A673 (cell line): ENCODE measurements around the gene CPT1C. TPM values are rescaled to one million over a fixed set of nuclear protein-coding genes. Genes with fewer than 3 reads are reported as not detected.

Experiments
- BruUV-seq: library from RNA; stranded (reverse); fragments of 400-500 nt; replicated peaks from 2 replicates; lab custom pipeline; 2021; lab: Mats Ljungman, UMichigan
- CTCF ChIA-PET: fragments of 300-600 bp; sonication (Branson Sonifier 250); formaldehyde crosslinking; loops from one replicate; lab custom pipeline; 2022; ENCODE audit warnings: antibody characterized with exemption; lab: Charles Lee
- POLR2A ChIA-PET: fragments of 300-600 bp; sonication (Branson Sonifier 250); formaldehyde crosslinking; loops from one replicate; lab custom pipeline; 2022; ENCODE audit warnings: antibody characterized with exemption; ENCODE audit not compliant: low non-redundant PET; lab: Charles Lee
- DNase-seq: peaks from one replicate; pipeline ENCODE4 v3.0.0-alpha.2; 2015; ENCODE audit warnings: low spot score
- H3K27ac ChIP-seq: fragments of 200-600 bp; sonication (generic); 2 replicates; pipeline ENCODE4 v1.5.1; 2016; ENCODE audit warnings: mixed run types, low read depth, mild to moderate bottlenecking, mixed read lengths, antibody characterized with exemption, low read length; ENCODE audit not compliant: poor library complexity, severe bottlenecking
- H3K27me3 ChIP-seq: fragments of 200-600 bp; sonication (generic); replicated peaks from 2 replicates; pipeline ENCODE4 v1.6.1; 2017; ENCODE audit warnings: mixed run types, low read depth, mild to moderate bottlenecking, mixed read lengths, antibody characterized with exemption, low read length; ENCODE audit not compliant: insufficient read depth, poor library complexity
- H3K36me3 ChIP-seq: fragments of 200-600 bp; sonication (generic); 2 replicates; pipeline ENCODE4 v1.6.1; 2016; ENCODE audit warnings: mixed run types, mild to moderate bottlenecking, mixed read lengths, antibody characterized with exemption, low read length; ENCODE audit not compliant: insufficient read depth, poor library complexity, severe bottlenecking
- H3K4me1 ChIP-seq: fragments of 200-600 bp; sonication (generic); 2 replicates; pipeline ENCODE4 v1.6.1; 2017; ENCODE audit warnings: mixed run types, mild to moderate bottlenecking, mixed read lengths, antibody characterized with exemption, low read length; ENCODE audit not compliant: insufficient read depth, poor library complexity, severe bottlenecking
- H3K4me3 ChIP-seq: fragments of 200-600 bp; sonication (generic); 2 replicates; pipeline ENCODE4 v1.5.1; 2016; ENCODE audit warnings: low read depth, mixed run types, mild to moderate bottlenecking, mixed read lengths, low read length; ENCODE audit not compliant: poor library complexity, severe bottlenecking
- H3K9me3 ChIP-seq: fragments of 200-600 bp; sonication (generic); 2 replicates; pipeline ENCODE4 v1.6.1; 2016; ENCODE audit warnings: mixed run types, low read depth, mild to moderate bottlenecking, mixed read lengths, antibody characterized with exemption, low read length; ENCODE audit not compliant: poor library complexity, severe bottlenecking
- EZH2 ChIP-seq: fragments of 200-600 bp; sonication (generic); IDR thresholded peaks from 2 replicates; pipeline ENCODE4 v1.6.1; 2017; ENCODE audit warnings: borderline replicate concordance, low read depth, mild to moderate bottlenecking, mixed read lengths, antibody characterized with exemption, low read length; ENCODE audit not compliant: poor library complexity, severe bottlenecking
- intact Hi-C: fragments of 100-400 bp; cut with micrococcal nuclease; formaldehyde crosslinking; loops from one replicate; pipeline ENCODE4 v1.10.0; 2022; ENCODE audit not compliant: unreplicated experiment
- total RNA-seq: library from RNA; stranded (reverse); gene quantifications from 2 replicates; pipeline ENCODE4 v1.2.3, GENCODE V29; 2021
- TF ChIP-seq, protein P1 (sequence below): fragments of 300-800, 200-600 bp; sonication (generic); conservative IDR thresholded peaks from 2 replicates; pipeline ENCODE4 v1.5.1; 2017; ENCODE audit warnings: low read depth, mild to moderate bottlenecking, antibody characterized with exemption, low read length, moderate library complexity, mixed read lengths

The CPT1C gene
- total RNA-seq, 1 experiment from 2014 or later: 23.3 TPM

DNA sequence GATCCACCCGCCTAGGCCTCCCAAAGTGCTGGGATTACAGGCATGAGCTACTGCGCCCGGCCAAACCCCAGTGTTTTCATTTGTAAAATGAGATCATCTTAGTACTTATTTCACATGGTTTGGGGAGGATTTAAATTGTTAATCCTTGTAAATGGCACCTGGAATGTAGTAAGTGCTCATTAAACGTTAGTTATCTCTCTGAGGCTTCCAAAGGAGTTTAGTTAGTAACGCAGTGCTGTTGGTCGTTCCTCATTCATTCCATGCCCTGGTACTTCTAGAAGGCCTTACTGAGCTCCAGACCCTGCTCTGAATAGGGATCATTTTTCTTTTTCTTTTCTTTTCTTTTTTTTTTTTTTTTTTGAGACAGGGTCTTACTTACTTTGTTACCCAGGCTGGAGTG, 5.2 kb downstream of the CPT1C start:
- H3K27ac ChIP-seq: no peak overlapping the region
- TF ChIP-seq, protein P1, sequence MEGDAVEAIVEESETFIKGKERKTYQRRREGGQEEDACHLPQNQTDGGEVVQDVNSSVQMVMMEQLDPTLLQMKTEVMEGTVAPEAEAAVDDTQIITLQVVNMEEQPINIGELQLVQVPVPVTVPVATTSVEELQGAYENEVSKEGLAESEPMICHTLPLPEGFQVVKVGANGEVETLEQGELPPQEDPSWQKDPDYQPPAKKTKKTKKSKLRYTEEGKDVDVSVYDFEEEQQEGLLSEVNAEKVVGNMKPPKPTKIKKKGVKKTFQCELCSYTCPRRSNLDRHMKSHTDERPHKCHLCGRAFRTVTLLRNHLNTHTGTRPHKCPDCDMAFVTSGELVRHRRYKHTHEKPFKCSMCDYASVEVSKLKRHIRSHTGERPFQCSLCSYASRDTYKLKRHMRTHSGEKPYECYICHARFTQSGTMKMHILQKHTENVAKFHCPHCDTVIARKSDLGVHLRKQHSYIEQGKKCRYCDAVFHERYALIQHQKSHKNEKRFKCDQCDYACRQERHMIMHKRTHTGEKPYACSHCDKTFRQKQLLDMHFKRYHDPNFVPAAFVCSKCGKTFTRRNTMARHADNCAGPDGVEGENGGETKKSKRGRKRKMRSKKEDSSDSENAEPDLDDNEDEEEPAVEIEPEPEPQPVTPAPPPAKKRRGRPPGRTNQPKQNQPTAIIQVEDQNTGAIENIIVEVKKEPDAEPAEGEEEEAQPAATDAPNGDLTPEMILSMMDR: no peak
- TF ChIP-seq EZH2: no peak
- no peaks in the 10 kb centered on the region for H3K9me3 ChIP-seq
- DNase-seq: no peak
- H3K36me3 ChIP-seq: no peaks in the 10 kb centered on the region
- ChIA-PET POLR2A (no interaction called here), CTCF (no interaction called here)
- no peaks in the 10 kb centered on the region for H3K27me3 ChIP-seq
- H3K4me3 ChIP-seq: no peak overlapping the region
- intact Hi-C loops: no loop called here
- peaks cover 7% of the 10 kb centered on the region for H3K4me1 ChIP-seq
- no TSS peak for BruUV-seq

DNA sequence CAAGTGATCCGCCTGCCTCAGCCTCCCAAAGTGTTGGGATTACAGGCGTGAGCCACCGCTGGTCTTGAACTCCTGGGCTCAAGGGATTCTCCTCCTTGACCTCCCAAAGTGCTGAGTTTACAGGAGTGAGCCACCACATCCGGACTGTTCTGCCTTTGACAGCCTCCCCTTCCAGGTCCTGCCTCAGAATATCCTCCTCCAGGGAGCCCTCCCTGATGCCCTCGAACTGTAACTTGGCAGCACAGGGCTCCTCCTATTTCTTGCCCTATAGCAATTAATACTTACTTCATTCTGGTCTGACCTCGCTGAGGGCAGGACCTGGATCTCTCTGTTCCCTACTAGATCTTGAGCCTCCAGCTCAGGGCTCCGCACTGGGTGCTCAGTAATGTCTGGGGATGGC, 5.9 kb downstream of the CPT1C start:
- H3K27me3 ChIP-seq: no peaks in the 10 kb centered on the region
- no peak overlapping the region for H3K4me3 ChIP-seq
- H3K4me1 ChIP-seq: no peaks in the 10 kb centered on the region
- no peak overlapping the region for H3K27ac ChIP-seq
- ChIA-PET POLR2A (no interaction called here), CTCF (no interaction called here)
- BruUV-seq: no TSS peak
- no peaks in the 10 kb centered on the region for H3K36me3 ChIP-seq
- no peak for TF ChIP-seq EZH2
- TF ChIP-seq, protein P1: no peak
- no peaks in the 10 kb centered on the region for H3K9me3 ChIP-seq
- intact Hi-C loops: no loop called here
- no peak for DNase-seq

DNA sequence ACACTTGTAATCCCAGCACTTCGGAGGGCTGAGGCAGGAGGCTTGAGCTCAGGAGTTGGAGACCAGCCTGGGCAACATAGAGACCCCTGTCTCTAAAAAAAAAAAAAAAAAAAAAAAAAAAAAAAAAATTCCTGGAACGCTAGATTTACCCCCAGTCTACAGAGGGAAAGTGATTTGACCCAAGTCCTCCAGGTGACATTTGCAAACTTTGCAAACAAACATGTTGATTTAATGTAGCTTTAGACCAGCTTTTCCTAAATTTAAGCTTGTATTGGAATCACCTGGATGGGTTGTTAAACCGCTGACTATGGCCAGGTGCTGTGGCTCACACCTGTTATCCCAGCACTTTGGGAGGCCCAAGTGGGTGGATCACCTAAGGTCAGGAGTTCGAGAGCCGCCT, 8.4 kb downstream of the CPT1C start:
- Histone ChIP-seq H3K4me3 (no peak overlapping the region), H3K9me3 (no peaks in the 10 kb centered on the region), H3K27ac (no peak overlapping the region), H3K36me3 (no peaks in the 10 kb centered on the region), H3K4me1 (no peaks in the 10 kb centered on the region), H3K27me3 (no peaks in the 10 kb centered on the region)
- BruUV-seq: no TSS peak
- CTCF ChIA-PET: no interaction called here
- POLR2A ChIA-PET: no interaction called here
- intact Hi-C loops: no loop called here
- no peak for DNase-seq
- TF ChIP-seq, protein P1: no peak
- no peak for TF ChIP-seq EZH2
